ENCODE measurements around the gene AMZ2.

AMZ2 gene

DNA sequence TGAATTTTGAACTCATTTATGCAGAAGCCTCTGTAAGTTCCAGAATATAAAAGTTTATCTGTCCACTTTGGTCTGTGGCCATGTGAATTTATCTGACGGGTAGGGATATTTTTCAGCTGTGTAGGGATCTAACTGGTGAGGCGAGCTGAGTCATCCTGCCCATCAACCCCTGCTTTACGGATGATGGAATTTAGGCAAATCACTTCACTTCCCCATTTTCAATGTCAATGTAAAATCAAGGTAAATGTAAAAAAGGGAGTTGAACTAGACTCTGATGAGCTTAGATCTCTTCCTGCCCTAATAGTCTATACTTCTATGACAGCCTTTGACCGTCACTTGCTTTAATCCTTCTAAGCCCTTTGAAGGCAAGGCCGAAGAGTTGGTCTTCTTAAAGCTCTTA, 40.5 kb downstream of the AMZ2 start:
- H3K27ac ChIP-seq, result peak overlapping the region in 12 of 21 experiments; percentile 18 to 99 (median 88)

DNA sequence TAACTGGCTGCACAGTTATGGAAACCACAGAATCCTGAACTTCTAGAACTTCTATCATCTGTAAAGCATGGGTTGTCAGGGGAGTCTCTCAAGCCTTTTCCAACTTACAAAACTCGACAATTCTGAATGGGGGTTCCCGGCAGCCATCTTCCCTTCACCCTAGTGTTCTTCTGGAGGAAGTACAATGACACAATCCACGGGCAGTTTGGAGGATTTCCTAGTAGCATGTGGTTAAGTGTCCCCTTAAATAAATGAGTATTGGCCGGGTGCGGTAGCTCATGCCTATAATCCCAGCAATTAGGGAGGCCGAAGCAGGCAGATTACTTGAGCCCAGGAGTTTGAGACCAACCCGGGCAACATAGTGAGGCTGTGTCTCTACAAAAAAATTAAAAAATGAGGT, 41.0 kb downstream of the AMZ2 start:
- Histone ChIP-seq H3K27ac (peak overlapping the region in 13 of 21 experiments; percentile 18 to 99 (median 89)), H3K4me3 (peak overlapping the region in 2 of 7 experiments; percentile 74 to 76)

More for the DNA sequence above, 40.5 kb downstream of the AMZ2 start:
- H3K4me3 ChIP-seq, result no peak overlapping the region

DNA sequence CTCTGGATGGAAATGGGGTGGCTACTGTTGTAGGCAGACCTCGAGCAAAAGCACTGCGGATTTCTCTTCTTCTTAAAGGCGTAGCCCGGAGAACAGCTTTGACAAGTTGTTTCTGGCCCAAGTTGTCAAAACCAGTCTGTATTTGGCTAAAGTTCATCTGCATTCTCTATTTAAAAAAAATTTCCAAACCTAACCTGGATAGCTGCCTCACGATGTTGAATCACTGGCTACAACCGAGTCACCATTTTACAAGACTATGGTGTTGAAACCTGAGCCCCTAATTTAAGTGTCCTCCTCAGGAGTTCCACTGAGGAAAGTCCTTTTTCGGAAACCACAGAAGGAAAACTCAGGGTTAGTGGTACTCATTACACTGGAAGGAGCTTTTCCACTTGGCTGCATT, 41.6 kb downstream of the AMZ2 start:
- Histone ChIP-seq H3K27ac (peak overlapping the region in 18 of 21 experiments; percentile 10 to 99 (median 93)), H3K4me3 (peak overlapping the region; percentile 50 to 78 (median 65))

DNA sequence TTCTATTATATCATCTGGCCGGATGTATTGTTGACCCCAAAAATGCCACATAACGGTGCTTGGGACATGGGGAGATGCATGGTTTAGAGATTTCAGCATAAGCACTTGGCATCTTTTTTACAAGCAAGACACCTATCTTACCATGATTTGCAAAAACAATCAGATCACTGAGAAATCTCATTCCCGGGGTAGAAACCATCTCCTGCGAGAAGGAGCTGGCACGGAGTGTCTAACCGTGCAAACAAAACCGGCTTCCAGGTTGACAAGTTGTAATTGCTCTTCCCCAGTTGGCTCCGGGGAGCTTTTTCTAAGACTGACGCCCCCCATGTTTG, 42.1 kb downstream of the AMZ2 start:
- H3K4me3 ChIP-seq, result peak overlapping the region; percentile 50 to 78 (median 65)
- H3K27ac ChIP-seq, result peak overlapping the region in 19 of 21 experiments; percentile 66 to 99 (median 93)

DNA sequence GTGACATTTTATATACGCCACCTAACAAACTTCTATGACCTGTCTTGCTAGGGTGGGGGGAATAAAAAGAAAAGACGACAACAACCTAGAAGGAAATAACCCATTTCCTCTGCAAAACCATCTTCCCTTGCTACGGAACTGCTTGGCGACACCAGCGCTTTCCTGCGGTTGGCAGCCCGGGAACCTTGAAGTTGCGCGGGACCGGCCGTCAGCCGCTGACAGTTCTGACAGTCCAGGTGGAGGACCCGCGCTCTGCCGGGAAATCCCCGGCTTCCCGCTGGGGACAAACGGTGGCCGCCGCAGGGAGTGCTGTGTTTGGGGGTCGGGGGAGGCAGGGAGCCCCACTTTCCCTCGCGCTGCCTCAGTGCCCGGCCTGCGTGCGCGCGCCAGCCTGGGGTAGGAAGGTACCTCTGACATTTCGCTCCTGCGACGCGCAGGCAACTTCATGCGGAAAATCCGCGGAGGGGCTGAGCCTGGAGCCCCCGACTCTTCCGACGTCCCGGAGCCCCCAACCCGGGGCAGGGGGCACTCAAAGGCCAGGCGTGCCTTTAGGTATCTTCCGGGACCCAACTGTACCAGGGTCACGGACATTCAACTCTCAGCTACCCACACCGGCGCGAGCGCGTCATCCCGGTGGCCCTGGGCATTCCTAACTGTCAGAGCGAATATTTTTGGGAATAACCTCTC, 42.6 kb downstream of the AMZ2 start:
- peak overlapping the region; percentile 56 to 99 (median 90) for H3K27ac ChIP-seq
- peak overlapping the region; percentile 50 to 78 (median 65) for H3K4me3 ChIP-seq

DNA sequence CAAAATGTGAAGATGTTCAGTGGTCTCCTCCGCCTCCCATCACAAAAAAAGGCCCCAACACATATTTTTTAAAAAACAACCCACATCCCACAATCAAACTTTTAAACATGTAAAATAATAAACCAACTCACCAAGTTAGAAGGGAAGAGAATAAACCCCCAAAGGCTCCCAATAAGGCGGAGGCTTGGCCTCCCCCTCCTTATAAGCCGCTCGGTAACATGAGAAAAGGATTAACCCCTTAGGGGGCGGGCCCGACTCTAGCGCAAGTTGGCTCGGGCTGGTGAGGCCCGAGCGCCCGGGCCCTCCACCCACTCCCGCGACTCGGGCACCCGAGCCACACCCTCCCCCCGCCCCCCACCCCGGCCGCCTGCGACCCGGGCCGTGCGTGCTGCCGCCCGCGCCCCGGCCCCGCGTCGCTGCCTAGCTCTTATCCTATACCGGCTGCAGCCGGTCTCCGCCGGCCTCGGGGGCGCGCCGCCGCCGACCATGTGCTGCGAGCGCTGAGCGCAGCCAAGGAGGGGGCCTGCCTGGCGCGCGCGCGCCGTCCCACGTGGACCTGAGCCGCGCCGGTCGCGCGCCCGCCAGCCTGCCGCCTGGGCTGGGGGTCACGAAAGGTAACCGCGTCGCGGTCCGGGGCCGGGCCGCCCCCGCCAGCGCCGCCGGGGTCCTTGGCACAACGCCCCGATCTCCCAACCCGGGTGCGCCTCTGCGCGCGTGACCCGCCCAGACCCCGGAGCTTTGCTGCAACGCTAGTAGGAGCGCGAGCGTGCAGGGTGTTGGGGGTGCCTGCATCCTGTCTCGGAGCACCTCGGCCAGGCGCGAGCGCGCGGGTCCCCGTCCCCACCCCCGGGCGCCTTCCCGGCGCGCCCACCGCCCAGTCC, 43.4 kb downstream of the AMZ2 start, which contains the start of the genes ARSG and SLC16A6:
Gene ARSG, plus strand, starts transcription at position 541 of the 881 bp plus-strand sequence. CDS start 15,999 bp downstream, outside the sequence.
Gene SLC16A6, minus strand, starts transcription at position 173 of the 881 bp plus-strand sequence. CDS start 12,807 bp downstream, outside the sequence.
- peak within 1 kb of the TSS; percentile 66 to 99 (median 90) for H3K27ac ChIP-seq

DNA sequence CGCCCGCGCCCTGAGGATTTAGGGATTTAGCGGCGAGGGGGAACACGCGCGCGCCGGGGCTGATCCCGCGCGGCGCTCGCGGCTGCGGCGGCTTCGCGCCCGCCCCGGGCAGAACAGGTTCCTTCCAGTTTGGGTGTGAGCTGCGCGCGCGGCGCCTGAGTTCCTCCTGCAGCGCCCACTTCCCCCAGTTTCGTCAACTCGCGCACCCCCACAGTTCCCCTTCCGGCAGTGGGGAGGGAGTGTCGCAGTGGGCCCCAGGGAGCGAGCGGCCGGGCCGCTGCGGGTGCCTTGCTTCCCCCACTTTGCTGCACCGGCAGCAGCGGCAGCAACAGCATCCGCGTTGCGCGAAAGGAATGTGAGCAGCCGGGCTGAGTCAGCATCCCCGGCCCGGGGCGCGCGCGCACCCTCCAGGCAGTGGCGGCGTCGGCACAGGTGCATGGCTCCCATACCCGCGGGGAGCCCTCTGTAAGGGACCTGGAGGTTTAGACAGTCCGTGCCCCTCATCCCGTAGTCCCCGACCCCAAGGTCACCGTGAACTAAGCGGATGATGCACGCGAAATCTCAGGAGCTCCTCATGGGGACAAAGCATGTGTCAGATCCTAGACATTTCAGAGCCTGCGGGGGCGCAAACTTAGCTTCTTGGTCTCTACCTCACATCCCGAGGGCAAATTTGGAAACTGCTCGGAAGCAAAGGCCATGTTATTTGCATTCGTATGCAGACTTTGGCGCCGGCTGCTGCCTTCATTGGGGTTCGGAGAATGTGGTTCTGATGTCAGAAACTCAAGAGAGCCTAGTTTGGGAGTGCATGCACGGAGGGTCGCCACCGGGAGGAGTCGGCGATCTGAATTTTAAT, 44.2 kb downstream of the AMZ2 start:
- peak overlapping the region; percentile 50 to 78 (median 65) for H3K4me3 ChIP-seq
- H3K27ac ChIP-seq, result peak overlapping the region; percentile 66 to 99 (median 90)

More for the DNA sequence above, 43.4 kb downstream of the AMZ2 start, which contains the start of the genes ARSG and SLC16A6:
- H3K4me3 ChIP-seq, result peak within 1 kb of the TSS; percentile 50 to 78 (median 65)

DNA sequence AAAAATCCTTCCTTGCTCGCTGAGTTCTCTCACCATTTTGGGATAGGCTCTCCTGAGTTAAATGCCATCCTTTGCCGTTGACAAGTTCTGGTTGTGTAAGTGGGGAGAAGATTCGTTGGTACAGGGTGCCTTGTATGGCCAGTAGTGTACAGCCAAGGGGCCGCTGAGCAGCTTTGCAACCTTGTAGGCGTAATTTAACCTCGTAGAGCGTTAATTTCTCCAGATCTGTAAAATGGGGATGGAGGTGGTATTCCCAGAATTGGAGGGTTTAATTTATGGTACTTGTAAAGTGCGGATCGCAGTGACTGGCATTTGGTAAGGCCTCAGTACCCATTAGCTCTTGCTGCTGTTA, 44.8 kb downstream of the AMZ2 start:
- peak overlapping the region; percentile 50 to 78 (median 65) for H3K4me3 ChIP-seq
- H3K27ac ChIP-seq, result peak overlapping the region in 17 of 21 experiments; percentile 66 to 99 (median 93)

DNA sequence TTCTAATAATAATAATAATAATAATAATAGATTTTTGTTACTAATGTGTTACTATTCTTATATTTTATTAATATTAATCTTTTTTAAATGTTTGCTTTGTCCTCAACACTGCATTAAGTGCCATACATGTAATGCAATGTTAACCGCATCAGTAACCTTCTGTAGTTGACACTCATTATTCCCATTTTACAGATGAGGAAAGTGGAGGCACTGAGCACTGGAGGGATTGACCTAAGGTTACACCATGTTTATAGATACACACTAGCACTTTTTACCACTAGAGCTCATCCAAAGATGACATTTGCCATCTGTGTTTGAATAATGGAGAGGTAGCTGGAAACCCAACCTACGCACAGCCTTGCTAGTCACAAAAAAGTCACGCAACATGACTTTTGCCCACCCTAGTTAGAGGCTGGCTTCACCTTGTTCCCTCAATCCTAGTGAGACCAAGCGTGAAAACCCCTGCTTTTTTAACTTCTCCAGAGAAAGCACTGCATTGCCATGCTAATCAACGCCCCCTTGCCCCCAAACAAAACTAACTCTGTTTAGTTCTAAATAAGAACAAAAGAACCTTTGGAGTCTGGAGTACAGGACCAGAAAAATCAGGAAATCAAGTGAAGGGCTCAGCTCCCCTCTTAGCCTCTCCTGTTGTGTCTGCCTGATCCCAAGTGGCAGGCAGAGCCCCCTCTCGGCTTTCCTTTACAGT, 45.8 kb downstream of the AMZ2 start:
- peak overlapping the region in 2 of 21 experiments; percentile 26 to 99 for H3K27ac ChIP-seq
- no peak overlapping the region for H3K4me3 ChIP-seq

DNA sequence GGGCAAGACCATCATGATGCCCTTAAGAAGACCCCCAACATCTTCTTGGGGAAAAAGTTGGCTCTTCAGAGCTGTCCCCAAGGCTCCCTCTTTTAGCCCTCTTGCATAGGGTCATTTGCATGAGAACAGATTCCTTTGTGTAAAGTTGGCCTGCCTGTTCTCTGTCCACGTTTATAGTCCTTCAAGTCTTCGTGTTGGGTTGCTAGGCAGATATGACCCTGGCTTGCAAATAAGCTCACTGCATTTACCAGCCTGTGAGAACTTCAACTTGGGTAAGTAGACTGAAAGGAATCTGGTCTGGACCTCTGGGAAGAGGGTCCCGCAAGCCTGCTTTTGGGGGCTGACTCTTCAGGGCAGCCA, 46.3 kb downstream of the AMZ2 start:
- H3K4me3 ChIP-seq, result no peak overlapping the region
- H3K27ac ChIP-seq, result peak overlapping the region in 4 of 21 experiments; percentile 19 to 99 (median 54)

DNA sequence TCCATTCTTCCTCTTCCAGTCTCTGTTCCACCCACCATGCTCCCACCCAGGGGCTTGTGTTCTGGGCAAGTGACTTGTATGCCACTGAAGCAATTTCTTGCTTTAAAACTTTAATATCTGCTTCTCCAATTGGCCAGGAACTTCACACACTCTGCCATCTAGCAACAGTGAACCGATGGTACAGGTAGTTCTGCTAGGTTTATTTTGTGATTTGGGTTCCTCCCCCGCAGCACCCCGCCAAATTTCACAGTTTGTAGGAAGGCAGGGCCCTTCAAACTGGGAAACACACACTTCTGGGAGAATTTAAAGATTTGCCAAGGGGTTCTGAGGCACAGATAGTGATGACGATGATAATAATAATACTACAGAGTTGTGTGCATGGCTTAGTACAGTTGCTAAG, 46.8 kb downstream of the AMZ2 start:
- H3K27ac ChIP-seq, result peak overlapping the region in 4 of 21 experiments; percentile 19 to 99 (median 54)
- no peak overlapping the region for H3K4me3 ChIP-seq

DNA sequence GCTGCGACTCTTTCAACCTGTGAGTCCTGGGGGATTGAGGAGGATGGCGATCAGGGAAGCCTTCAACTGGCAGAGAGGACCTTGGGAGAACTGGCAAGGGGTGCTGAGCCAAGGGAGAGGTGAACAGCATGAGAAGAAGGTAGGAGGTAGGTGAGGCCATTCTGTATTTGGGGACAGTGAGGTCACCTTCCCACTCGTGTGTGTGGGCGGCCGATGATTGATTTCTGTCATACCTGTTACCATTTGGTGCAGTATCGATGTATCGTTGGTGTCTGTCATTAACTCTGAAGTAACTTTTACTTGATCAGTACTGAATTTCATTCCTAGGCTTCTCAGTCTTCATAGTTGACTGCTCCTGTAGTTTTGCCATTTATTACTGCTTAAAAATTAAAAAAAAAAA, 47.2 kb downstream of the AMZ2 start:
- Histone ChIP-seq H3K27ac (peak overlapping the region in 3 of 21 experiments; percentile 46 to 99 (median 81)), H3K4me3 (no peak overlapping the region)

DNA sequence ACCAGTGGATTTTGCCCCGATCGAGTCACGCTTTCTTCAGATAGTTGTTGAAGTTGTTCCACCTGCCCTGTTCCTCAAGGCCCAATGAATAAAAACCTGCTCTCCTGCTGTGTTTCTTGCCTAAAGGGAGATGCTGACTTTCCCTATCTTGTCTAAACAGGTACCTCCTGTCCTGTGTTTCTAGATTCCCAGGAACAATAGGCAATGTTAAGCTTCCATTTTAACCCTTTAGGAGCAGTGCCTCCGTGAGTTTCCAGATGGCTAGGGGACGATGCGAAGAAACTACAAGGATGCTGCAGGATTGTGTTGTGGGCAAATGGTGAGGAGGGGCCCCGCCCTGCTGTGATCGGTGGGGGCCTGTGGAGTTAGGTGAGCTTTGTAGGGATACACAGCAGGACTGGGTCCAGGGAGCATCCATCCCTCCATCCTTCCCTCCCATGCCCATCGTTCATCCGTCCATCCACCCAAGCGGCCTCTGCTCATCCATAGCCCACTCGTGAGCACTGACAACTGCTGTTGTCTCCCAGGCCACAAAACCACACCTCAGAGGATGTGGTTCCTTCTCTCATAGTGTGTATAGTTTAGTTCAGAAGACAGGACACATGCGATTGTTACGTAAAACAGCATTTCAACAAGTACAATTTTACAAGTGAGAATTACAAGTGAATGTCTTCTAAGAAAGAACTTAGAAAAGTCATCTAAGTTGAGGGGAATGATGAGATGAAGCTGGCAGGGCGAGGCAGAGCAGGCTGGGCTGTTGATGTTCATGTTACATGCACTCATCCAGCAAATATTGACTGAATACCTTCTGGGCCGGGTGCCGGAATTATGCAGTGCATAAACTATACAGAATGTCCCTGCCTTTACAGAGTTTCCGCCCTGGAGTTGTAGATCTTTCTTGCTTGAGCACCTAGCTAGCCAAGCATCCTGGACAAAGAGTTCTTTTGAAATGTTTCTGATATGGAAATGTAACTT, 48.7 kb downstream of the AMZ2 start:
- Histone ChIP-seq H3K4me3 (no peak overlapping the region), H3K27ac (peak overlapping the region in 18 of 21 experiments; percentile 1 to 99 (median 58))

DNA sequence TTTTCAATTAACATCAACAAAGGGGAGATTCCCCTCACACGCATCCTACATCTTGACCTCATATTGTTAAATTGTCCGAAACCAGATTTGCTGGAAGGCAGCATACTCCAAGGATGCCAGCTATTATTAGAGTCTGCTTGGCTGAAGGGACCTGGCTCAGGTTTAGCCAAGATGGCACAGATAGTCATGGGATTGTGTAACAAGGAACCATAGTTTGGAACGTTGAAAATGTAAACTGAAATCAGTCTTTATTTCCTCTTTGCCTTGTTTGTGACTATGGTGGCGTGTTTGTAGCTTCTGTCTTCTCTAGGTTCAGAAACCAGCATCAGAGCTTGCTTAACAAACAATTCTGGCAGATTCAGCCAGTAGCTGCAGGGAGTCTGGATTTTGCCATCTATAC, 49.4 kb downstream of the AMZ2 start:
- Histone ChIP-seq H3K4me3 (no peak overlapping the region), H3K27ac (peak overlapping the region in 20 of 21 experiments; percentile 1 to 99 (median 56))

DNA sequence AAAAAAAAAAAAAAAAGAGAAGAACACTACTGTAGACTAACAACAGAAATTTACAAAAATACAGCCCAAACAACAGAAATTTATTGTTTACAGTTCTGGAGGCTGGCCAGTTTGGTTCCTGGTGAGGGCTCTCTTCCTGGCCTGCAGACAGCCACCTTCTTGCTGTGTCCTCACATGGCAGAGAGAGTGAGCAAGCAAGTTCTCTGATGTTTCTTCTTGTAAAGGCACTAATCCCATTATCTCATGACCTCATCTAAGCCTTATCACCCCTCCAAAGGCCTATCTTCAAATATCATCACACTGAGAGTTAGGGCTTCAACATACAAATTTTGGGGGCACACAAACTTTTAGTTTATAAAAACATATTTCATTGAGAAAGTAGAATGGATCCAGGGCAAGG, 50.8 kb downstream of the AMZ2 start:
- H3K27ac ChIP-seq, result peak overlapping the region in 1 of 21 experiments; percentile 99
- no peak overlapping the region for H3K4me3 ChIP-seq

DNA sequence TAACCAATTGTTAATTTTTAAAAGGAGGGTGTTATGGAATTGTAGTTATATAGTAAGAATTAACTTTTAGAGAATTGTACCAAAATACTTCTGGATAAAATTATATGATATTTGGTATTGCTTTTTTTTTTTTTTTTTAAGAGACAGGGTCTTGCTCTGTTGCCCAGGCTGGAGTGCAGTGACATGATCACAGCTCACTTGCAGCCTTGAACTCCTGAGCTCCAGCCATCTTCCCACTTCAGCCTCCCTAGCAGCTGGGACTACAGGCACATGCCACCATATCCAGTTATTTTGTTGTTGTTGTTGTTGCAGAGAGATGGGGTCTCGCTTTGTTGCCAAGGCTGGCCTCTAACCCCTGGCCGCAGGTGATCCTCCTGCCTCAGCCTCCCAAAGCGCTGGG, 52.0 kb downstream of the AMZ2 start:
- H3K4me3 ChIP-seq, result no peak overlapping the region

DNA sequence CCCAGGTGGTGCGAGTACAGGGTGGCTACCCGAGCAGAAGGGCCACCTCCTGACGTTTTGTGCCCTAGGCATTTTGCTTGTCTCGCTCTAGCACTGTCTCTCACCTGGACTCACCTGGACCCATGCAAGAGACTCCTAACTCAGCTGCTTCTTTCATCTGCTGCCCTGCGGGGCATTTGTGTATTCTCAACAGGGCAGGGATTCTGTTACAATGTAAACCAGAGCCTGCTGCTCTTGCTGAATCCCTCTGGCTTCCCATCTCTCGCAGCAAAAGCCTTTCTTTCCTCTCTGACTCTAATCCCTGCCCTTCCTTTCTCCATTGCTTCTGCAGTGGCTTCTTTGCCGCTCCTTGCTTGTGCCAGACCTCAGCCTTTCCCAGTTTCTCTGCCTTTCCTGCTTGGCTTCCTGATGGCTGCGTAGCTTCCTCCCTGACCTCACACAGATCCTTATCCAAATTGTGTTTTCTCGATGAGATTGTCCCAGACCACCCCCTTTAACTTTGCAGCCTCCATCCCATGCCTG, 53.7 kb downstream of the AMZ2 start:
- Histone ChIP-seq H3K27ac (peak overlapping the region in 1 of 21 experiments; percentile 1), H3K4me3 (no peak overlapping the region)

More for the DNA sequence above, 52.0 kb downstream of the AMZ2 start:
- no peak overlapping the region for H3K27ac ChIP-seq
